PC-3 (cell line): ENCODE data around the gene FAM53B.

Source experiments
- CTCF ChIP-seq: fragments of 300-600 bp; sonication (generic); conservative IDR thresholded peaks from 2 replicates; pipeline ENCODE4 v1.5.1; 2017; ENCODE audit warnings: antibody characterized with exemption, low read depth, mild to moderate bottlenecking, low read length
- EZH2 ChIP-seq: fragments of 300-600 bp; sonication (generic); IDR thresholded peaks from one replicate; pipeline ENCODE4 v1.6.1; 2017; ENCODE audit warnings: antibody characterized with exemption, mild to moderate bottlenecking, low read length; ENCODE audit not compliant: unreplicated experiment
- EZH2phosphoT487 ChIP-seq: fragments of 300-600 bp; sonication (generic); IDR thresholded peaks from 2 replicates; pipeline ENCODE4 v1.6.1; 2018; ENCODE audit warnings: mild to moderate bottlenecking, antibody characterized with exemption, low read length, borderline replicate concordance

GRCh38 chr10:124697443-124697836 lies 46.7 kb downstream of the FAM53B start:
- no peak for TF ChIP-seq CTCF
- TF ChIP-seq EZH2 = no peak
- TF ChIP-seq EZH2phosphoT487 = no peak
